A549 (cell line): Measurements from ENCODE around the gene CYP24A1. TPM values are rescaled to one million over a fixed set of nuclear protein-coding genes. Genes with fewer than 3 reads are reported as not detected.
A peak's percentile ranks its signal among the peaks of the same experiment; 100 is the strongest.

Experiments used
- ATAC-seq, 2 experiments: fragments of 200-7000 bp in 1 of 2; fragments of >200 bp in 1 of 2; cut with Nextera tagmentation in 1 of 2; cut with Tn5 transposase in 1 of 2; 3 replicates each; pipeline versions ENCODE4 v1.8.0 to v1.9.1; 2018 to 2020; ENCODE audit warnings: mild to moderate bottlenecking in 1 of 2, moderate library complexity in 1 of 2
- CTCF ChIA-PET: fragments of 300-600 bp; sonication (Branson Sonifier 250); formaldehyde crosslinking; extraction: SDS; loops from one replicate; lab custom pipeline; 2021; ENCODE audit warnings: antibody characterized with exemption, inconsistent platforms; lab: Yijun Ruan, JAX
- POLR2A ChIA-PET: fragments of 350-600 bp; formaldehyde crosslinking; extraction: SDS; loops from one replicate; lab custom pipeline; 2021; ENCODE audit warnings: antibody characterized with exemption, inconsistent platforms; lab: Yijun Ruan, JAX
- DNase-seq, 2 experiments: peaks; one replicate each; pipeline versions ENCODE4 v3.0.0 to v3.0.0-alpha.2; 2011 to 2016; ENCODE audit warnings: low read depth in 1 of 2, low spot score in 1 of 2
- FAIRE-seq: peaks from 2 replicates; lab custom pipeline; 2011; peaks lifted over from hg19 to GRCh38; lab: Jason Lieb, UNC
- H3K27ac ChIP-seq, 2 experiments: fragments of >200 bp; sonication (Bioruptor Twin); formaldehyde crosslinking; 3 replicates each; pipeline ENCODE4 v1.5.1; 2016 to 2017
- H3K4me1 ChIP-seq: fragments of >200 bp; sonication (Bioruptor Twin); formaldehyde crosslinking; 3 replicates; pipeline ENCODE4 v1.6.1; 2016
- H3K4me2 ChIP-seq: fragments of >200 bp; sonication (Bioruptor Twin); formaldehyde crosslinking; 3 replicates; pipeline ENCODE4 v1.6.1; 2016
- H3K4me3 ChIP-seq: fragments of >200 bp; sonication (Bioruptor Twin); formaldehyde crosslinking; 3 replicates; pipeline ENCODE4 v1.5.1; 2016
- H3K9me3 ChIP-seq: fragments of >200 bp; sonication (Bioruptor Twin); formaldehyde crosslinking; 3 replicates; pipeline ENCODE4 v1.6.1; 2016
- CHD4 ChIP-seq: fragments of 200-600 bp; sonication (generic); IDR thresholded peaks from 2 replicates; pipeline ENCODE4 v1.6.1; 2016; ENCODE audit warnings: antibody characterized with exemption, mild to moderate bottlenecking, borderline replicate concordance
- FOSL2 ChIP-seq, 2 experiments: fragments of 450-650 bp in 1 of 2; fragments of >200 bp in 1 of 2; sonication (Bioruptor Twin) in 1 of 2; formaldehyde crosslinking; IDR thresholded peaks; 2 replicates each; pipeline versions ENCODE4 v1.5.0 to v1.6.1; 2016 to 2020; ENCODE audit warnings: mild to moderate bottlenecking in 1 of 2, moderate library complexity in 1 of 2
- GATA3 ChIP-seq: IDR thresholded peaks from 2 replicates; pipeline ENCODE4 v1.6.1; 2012; ENCODE audit warnings: borderline replicate concordance
- HDAC2 ChIP-seq: fragments of 200-600 bp; sonication (generic); IDR thresholded peaks from 2 replicates; pipeline ENCODE4 v1.6.1; 2016
- HEYL ChIP-seq: fragments of 250-450 bp; sonication (Bioruptor Pico); IDR thresholded peaks from 2 replicates; pipeline ENCODE4 v1.8.0; 2021; ENCODE audit warnings: mild to moderate bottlenecking, moderate library complexity
- HOXA7 ChIP-seq: fragments of 250-450 bp; sonication (Bioruptor Pico); IDR thresholded peaks from 2 replicates; pipeline ENCODE4 v1.5.0; 2020; ENCODE audit warnings: mild to moderate bottlenecking, moderate library complexity
- HOXB13 ChIP-seq: fragments of 250-450 bp; sonication (Bioruptor Pico); IDR thresholded peaks from 2 replicates; pipeline ENCODE4 v1.5.0; 2020; ENCODE audit warnings: low read depth, mild to moderate bottlenecking, moderate library complexity
- HOXB5 ChIP-seq: fragments of 250-450 bp; sonication (Bioruptor Pico); IDR thresholded peaks from 2 replicates; pipeline ENCODE4 v1.5.0; 2020; ENCODE audit warnings: mild to moderate bottlenecking, moderate library complexity
- KDM1A ChIP-seq: fragments of 200-600 bp; sonication (generic); IDR thresholded peaks from 2 replicates; pipeline ENCODE4 v1.6.1; 2016; ENCODE audit warnings: low read depth, mild to moderate bottlenecking
- KDM5A ChIP-seq: fragments of 200-600 bp; sonication (generic); IDR thresholded peaks from 2 replicates; pipeline ENCODE4 v1.6.1; 2016; ENCODE audit warnings: antibody characterized with exemption, mild to moderate bottlenecking
- MAZ ChIP-seq: fragments of 150-350 bp; IDR thresholded peaks from 2 replicates; pipeline ENCODE4 v1.6.1; 2014; ENCODE audit warnings: antibody characterized with exemption, low read depth, low read length, borderline replicate concordance
- POLR2A ChIP-seq: IDR thresholded peaks from 2 replicates; pipeline ENCODE4 v1.6.1; 2012; ENCODE audit warnings: mild to moderate bottlenecking, low read length
- POLR2AphosphoS2 ChIP-seq: conservative IDR thresholded peaks from 2 replicates; pipeline ENCODE4 v1.6.1; 2012; ENCODE audit warnings: low read length, improper control_type of control experiment, inconsistent platforms
- RAD21 ChIP-seq, 2 experiments: fragments of >200 bp in 1 of 2; sonication (Bioruptor Twin) in 1 of 2; formaldehyde crosslinking in 1 of 2; IDR thresholded peaks in 1 of 2; conservative IDR thresholded peaks in 1 of 2; 2 replicates in 1 of 2; 3 replicates in 1 of 2; pipeline ENCODE4 v1.6.1; 2012 to 2018; ENCODE audit warnings: inconsistent platforms in 1 of 2
- RARB ChIP-seq: fragments of 250-450 bp; sonication (Bioruptor Pico); IDR thresholded peaks from 2 replicates; pipeline ENCODE4 v1.8.0; 2021; ENCODE audit warnings: mild to moderate bottlenecking, moderate library complexity
- TFCP2L1 ChIP-seq: fragments of 250-450 bp; sonication (Bioruptor Pico); IDR thresholded peaks from 2 replicates; pipeline ENCODE4 v1.5.0; 2021; ENCODE audit warnings: mild to moderate bottlenecking
- ZC3H11A ChIP-seq: fragments of 450-650 bp; IDR thresholded peaks from 2 replicates; pipeline ENCODE4 v1.6.1; 2014; ENCODE audit warnings: antibody characterized with exemption, mild to moderate bottlenecking
- WGBS: methylation state at CpG from one replicate; pipeline ENCODE4 v1.1.6; 2017; ENCODE audit errors: missing lambda C conversion rate; 5-methylcytosine and 5-hydroxymethylcytosine counted together
- polyA plus RNA-seq, 4 experiments: library from polyadenylated mRNA; depleted of rRNA in 3 of 4; stranded (reverse); fragments of >200 nt; fragmentation: RNase III in 1 of 4; extraction: RNeasy Plus Mini Kit Qiagen cat#74134 plus additional on column Dnase treatment in 1 of 4; gene quantifications; 2 replicates in 3 of 4; 3 replicates in 1 of 4; pipeline ENCODE4 v1.2.3, GENCODE V29; 2011 to 2017
- TF ChIP-seq, protein P1 (sequence below): fragments of >200 bp; sonication (Bioruptor Twin); formaldehyde crosslinking; IDR thresholded peaks from 3 replicates; pipeline ENCODE4 v1.5.1; 2016
- TF ChIP-seq, protein P2 (sequence below): IDR thresholded peaks from 2 replicates; pipeline ENCODE4 v1.6.1; 2012
- TF ChIP-seq, protein P3 (sequence below): fragments of >200 bp; sonication (Bioruptor Twin); formaldehyde crosslinking; IDR thresholded peaks from 2 replicates; pipeline ENCODE4 v1.6.1; 2016

Gene CYP24A1
- polyA plus RNA-seq, 2 of the 4 experiments (the other 2 are of a cell fraction), result 722 to 1,617 TPM

DNA sequence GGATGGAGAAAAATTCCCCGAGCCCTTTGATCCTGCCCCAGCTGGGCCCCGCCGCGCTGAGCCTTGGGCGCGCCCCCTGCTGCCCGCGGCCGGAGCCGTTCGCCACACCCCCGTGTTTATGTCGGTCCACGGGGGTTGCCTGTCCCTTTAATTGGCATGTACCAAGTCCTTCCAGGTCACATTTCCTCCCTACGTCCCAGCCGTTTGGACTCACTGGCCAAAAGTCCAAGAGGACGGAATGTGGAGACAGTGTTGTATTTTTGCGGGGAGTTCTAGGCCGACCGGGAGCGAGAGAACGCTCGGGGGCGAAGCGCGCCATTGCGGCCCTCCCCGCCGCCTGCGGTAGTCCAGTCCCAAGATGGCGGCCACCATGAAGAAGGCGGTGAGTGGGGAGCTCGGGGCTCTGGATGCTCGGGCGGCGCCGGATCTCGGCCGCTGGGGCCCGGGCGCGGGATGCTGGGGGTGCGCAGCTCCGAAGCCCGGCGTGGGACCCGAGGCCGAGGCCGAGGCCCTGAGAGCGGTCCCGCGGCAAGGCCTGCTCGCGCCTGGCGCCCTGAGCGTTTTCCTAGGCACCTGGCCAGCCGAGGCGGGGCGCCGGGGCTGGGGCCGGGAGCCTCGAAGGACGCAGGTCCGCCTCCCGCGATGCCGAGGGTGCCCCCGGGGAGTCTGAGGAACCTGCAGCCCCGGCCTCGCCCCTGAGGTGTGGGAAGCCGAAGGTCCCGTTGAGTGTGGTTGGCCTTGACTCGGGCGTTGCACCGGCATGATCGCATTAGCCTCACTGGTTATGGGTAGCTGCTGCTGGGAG lies 34.2 kb upstream of the CYP24A1 start, which contains the start of gene PFDN4 (continued):
- TF ChIP-seq, protein P1, sequence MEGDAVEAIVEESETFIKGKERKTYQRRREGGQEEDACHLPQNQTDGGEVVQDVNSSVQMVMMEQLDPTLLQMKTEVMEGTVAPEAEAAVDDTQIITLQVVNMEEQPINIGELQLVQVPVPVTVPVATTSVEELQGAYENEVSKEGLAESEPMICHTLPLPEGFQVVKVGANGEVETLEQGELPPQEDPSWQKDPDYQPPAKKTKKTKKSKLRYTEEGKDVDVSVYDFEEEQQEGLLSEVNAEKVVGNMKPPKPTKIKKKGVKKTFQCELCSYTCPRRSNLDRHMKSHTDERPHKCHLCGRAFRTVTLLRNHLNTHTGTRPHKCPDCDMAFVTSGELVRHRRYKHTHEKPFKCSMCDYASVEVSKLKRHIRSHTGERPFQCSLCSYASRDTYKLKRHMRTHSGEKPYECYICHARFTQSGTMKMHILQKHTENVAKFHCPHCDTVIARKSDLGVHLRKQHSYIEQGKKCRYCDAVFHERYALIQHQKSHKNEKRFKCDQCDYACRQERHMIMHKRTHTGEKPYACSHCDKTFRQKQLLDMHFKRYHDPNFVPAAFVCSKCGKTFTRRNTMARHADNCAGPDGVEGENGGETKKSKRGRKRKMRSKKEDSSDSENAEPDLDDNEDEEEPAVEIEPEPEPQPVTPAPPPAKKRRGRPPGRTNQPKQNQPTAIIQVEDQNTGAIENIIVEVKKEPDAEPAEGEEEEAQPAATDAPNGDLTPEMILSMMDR, result peak; percentile 80
- peak; percentile 82 for TF ChIP-seq GATA3
- TF ChIP-seq, protein P2, sequence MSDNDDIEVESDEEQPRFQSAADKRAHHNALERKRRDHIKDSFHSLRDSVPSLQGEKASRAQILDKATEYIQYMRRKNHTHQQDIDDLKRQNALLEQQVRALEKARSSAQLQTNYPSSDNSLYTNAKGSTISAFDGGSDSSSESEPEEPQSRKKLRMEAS, result peak; percentile 95
- TF ChIP-seq POLR2A, result peak; percentile 42; the same call in 1 of the 2 replicates
- TF ChIP-seq POLR2AphosphoS2, result no peak
- TF ChIP-seq HOXB5 (CRISPR knock-in tag), result no peak; the same call in 1 of the 2 replicates
- TF ChIP-seq HOXA7, result no peak
- TF ChIP-seq KDM5A, result peak; percentile 93

DNA sequence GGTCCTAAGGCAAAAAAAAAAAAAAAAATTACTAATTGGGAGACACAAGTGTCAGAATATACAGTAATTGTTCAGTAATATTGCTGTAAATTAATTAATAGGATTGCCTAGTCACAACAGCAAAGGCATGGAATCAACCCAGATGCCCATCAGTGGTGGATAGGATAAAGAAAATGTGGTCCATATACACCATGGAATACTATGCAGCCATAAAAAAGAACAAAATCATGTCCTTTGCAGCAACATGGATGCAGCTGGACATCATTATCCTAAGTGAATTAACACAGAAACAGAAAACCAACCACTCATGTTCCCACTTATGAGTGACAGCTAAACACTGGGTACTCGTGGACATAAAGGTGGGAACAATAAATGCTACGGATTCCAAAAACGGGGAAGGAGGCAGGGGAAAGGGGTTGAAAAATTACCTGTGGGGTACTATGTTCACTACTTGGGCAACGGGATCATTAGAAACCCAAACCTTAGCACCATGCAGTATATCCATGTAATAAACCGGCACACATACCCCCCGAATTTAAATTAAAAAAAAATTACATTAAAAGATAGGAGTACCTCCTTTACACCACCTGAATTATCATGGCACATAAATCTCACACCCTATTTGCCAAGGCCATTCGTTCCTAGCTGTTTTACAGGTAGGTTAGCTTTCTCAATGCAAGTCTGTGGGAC lies 33.4 kb upstream of the CYP24A1 start:
- CTCF ChIA-PET, result interaction anchor here (0.7 to 15.6 kb wide), 24 partner anchors 7 to 441 kb away, joined by 3 to 655 read pairs (median 6); no protein-coding TSS in a partner anchor
- no peak for TF ChIP-seq FOSL2 (IDR thresholded peaks at IDR 0.05)
- no peak for TF ChIP-seq FOSL2 (CRISPR knock-in tag; IDR thresholded peaks at IDR 0.05)
- no peak for TF ChIP-seq ZC3H11A
- TF ChIP-seq RAD21 (conservative IDR thresholded peaks at IDR 0.05 in 1 of 2, IDR thresholded peaks at IDR 0.05 in 1 of 2), result no peak
- no peak for TF ChIP-seq MAZ
- TF ChIP-seq RARB (CRISPR knock-in tag), result no peak
- peak; percentile 59; the same call in 1 of the 2 replicates for TF ChIP-seq HDAC2
- TF ChIP-seq CHD4, result peak; percentile 26; the same call in 1 of the 2 replicates
- TF ChIP-seq KDM1A, result peak; percentile 83
- TF ChIP-seq, protein P3, sequence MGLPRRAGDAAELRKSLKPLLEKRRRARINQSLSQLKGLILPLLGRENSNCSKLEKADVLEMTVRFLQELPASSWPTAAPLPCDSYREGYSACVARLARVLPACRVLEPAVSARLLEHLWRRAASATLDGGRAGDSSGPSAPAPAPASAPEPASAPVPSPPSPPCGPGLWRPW, result no peak
- TF ChIP-seq HOXB13 (CRISPR knock-in tag), result peak; percentile 57; the same call in 1 of the 2 replicates
- no peak; a peak in 2 of 6 replicates for ATAC-seq
- no peak for FAIRE-seq
- peak overlapping the region; percentile 97 to 99 for H3K27ac ChIP-seq
- POLR2A ChIA-PET, result interaction anchor here (0.6 kb wide), 1 partner anchor 38 kb away, joined by 3 read pairs; no protein-coding TSS in a partner anchor
- peaks cover 13% of the 10 kb centered on the region for H3K4me1 ChIP-seq
- 44% methylated on average over 7 of the region's 7 CpGs for WGBS
- H3K4me2 ChIP-seq, result peak overlapping the region; percentile 88
- DNase-seq, result no peak
- peak overlapping the region; percentile 69 for H3K4me3 ChIP-seq
- no peaks in the 10 kb centered on the region for H3K9me3 ChIP-seq

DNA sequence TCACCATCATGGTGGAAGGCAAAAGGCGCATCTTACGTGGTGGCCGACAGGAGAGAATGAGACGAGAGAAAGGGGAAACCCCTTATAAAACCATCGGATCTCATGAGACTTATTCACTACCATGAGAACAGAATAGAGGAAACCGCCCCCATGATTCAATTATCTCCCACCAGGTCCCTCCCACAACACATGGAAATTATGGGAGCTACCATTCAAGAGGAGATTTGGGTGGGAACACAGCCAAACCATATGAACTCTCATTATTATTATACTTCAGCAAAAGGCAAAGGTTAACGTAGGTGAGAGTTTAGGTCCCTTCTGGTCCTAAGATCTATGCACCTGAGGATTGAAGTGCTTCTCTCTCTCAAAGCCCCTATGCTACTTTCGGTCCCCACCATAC lies 31.7 kb upstream of the CYP24A1 start:
- TF ChIP-seq HEYL (CRISPR knock-in tag) (no peak), TFCP2L1 (no peak)
- ChIA-PET POLR2A (no interaction called here), CTCF (interaction anchor here (0.6 to 15.6 kb wide), 6 partner anchors 55 to 442 kb away, joined by 3 to 655 read pairs (median 3); no protein-coding TSS in a partner anchor)
- no peak overlapping the region for H3K4me3 ChIP-seq
- WGBS, result 89% methylated on average over 8 of the region's 8 CpGs
- DNase-seq (no peak), FAIRE-seq (no peak), ATAC-seq (no peak)
- H3K27ac ChIP-seq, result no peak overlapping the region
- no peaks in the 10 kb centered on the region for H3K9me3 ChIP-seq
- peaks cover 13% of the 10 kb centered on the region for H3K4me1 ChIP-seq
- no peak overlapping the region for H3K4me2 ChIP-seq
